Esophagus squamous epithelium (tissue), 5 donors: Measurements from ENCODE around the gene RPL15. TPM values are rescaled to one million over a fixed set of nuclear protein-coding genes. Genes with fewer than 3 reads are reported as not detected.

Experiments used
- DNase-seq: peaks from one replicate; lab custom pipeline; 2025; lab: John Stamatoyannopoulos, UW
- H3K27ac ChIP-seq, 4 donors: fragments of 200-600 bp; sonication (generic); one replicate each; pipeline ENCODE4 v1.5.1; 2016 to 2019; ENCODE audit warnings: mild to moderate bottlenecking in 1 of 4
- H3K27me3 ChIP-seq, 4 donors: fragments of 200-600 bp; sonication (generic); 1 replicate in 3 of 4; 2 replicates in 1 of 4; pipeline versions ENCODE4 v1.5.1 to v1.6.0; 2017 to 2021; ENCODE audit warnings: antibody characterized with exemption in 1 of 4
- H3K36me3 ChIP-seq, 3 donors: fragments of 200-600 bp; sonication (generic); one replicate each; pipeline ENCODE4 v1.5.1; 2016 to 2019
- H3K4me1 ChIP-seq, 3 donors: fragments of 200-600 bp; sonication (generic); one replicate each; pipeline ENCODE4 v1.5.1; 2017 to 2019
- H3K4me3 ChIP-seq, 4 donors: fragments of 200-600 bp; sonication (generic); 1 replicate in 3 of 4; 2 replicates in 1 of 4; pipeline ENCODE4 v1.5.1; 2016 to 2019; ENCODE audit warnings: mild to moderate bottlenecking in 2 of 4, moderate library complexity in 1 of 4
- H3K9me3 ChIP-seq, 3 donors: fragments of 200-600 bp; sonication (generic); one replicate each; pipeline ENCODE4 v1.5.1; 2016 to 2019
- POLR2A ChIP-seq, 4 donors: fragments of 450-650 bp; IDR thresholded peaks; one replicate each; pipeline ENCODE4 v1.6.1; 2017; ENCODE audit warnings: antibody characterized with exemption in 4 of 4, mild to moderate bottlenecking in 4 of 4, moderate library complexity in 3 of 4
- WGBS, 2 donors: methylation state at CpG; one replicate each; pipeline ENCODE4 v1.1.5; 2018; 5-methylcytosine and 5-hydroxymethylcytosine counted together
- intact Hi-C: fragments of 100-400 bp; cut with DNase I; formaldehyde crosslinking; loops from one replicate; pipeline ENCODE4 v1.15.0; 2022
- total RNA-seq, 4 donors: library from RNA; depleted of rRNA; stranded (reverse); fragments of >200 nt; gene quantifications; one replicate each; pipeline ENCODE4 v1.1.0, GENCODE V29; 2016
- TF ChIP-seq, protein P1 (sequence below), 6 experiments: fragments of 450-650 bp in 4 of 6; fragments of 200-600 bp in 2 of 6; sonication (generic) in 2 of 6; IDR thresholded peaks; one replicate each; pipeline ENCODE4 v1.5.1; 2016 to 2019; ENCODE audit warnings: antibody characterized with exemption in 6 of 6, mild to moderate bottlenecking in 4 of 6, moderate library complexity in 4 of 6
- donor health status: DM: yes; HTN: yes; CAD: no.

Gene RPL15
- total RNA-seq, 4 donors from 2014 or later: 1,560 to 3,130 (median 2,166) TPM

- no peak for DNase-seq
- intact Hi-C loops: no loop called here
- no peak for TF ChIP-seq POLR2A (IDR thresholded peaks at IDR 0.05)
- TF ChIP-seq, protein P1, sequence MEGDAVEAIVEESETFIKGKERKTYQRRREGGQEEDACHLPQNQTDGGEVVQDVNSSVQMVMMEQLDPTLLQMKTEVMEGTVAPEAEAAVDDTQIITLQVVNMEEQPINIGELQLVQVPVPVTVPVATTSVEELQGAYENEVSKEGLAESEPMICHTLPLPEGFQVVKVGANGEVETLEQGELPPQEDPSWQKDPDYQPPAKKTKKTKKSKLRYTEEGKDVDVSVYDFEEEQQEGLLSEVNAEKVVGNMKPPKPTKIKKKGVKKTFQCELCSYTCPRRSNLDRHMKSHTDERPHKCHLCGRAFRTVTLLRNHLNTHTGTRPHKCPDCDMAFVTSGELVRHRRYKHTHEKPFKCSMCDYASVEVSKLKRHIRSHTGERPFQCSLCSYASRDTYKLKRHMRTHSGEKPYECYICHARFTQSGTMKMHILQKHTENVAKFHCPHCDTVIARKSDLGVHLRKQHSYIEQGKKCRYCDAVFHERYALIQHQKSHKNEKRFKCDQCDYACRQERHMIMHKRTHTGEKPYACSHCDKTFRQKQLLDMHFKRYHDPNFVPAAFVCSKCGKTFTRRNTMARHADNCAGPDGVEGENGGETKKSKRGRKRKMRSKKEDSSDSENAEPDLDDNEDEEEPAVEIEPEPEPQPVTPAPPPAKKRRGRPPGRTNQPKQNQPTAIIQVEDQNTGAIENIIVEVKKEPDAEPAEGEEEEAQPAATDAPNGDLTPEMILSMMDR (IDR thresholded peaks at IDR 0.05): no peak
These were observed 21.8 kb downstream of the RPL15 start for GRCh38 chr3:23938688-23939087.

DNA sequence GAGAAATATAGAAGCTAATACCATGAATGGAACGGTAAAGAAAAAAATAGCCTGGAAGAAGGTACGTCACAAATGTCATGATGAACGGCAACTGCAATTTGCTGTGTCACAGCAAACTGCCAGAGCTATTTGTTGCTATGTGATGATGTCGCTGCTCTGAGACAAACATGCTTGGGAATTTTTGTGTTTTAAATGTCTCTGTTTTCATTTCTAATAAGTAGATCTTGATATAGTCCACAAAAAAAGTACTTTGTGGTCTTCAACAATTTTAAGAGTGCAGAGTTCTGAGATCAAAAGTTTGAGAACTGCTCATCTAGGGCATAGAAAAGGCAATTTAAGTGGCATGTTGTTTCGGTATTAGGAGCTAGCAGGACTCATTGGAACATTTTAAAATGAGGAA lies 23.8 kb downstream of the RPL15 start:
- intact Hi-C loops: no loop called here
- WGBS, 2 donors: 69 to 81% methylated on average over 5 of the region's 5 CpGs
- no peak for TF ChIP-seq POLR2A (IDR thresholded peaks at IDR 0.05)
- TF ChIP-seq, protein P1 (IDR thresholded peaks at IDR 0.05): no peak

More at GRCh38 chr3:23938688-23939087, 21.8 kb downstream of the RPL15 start:
- Histone ChIP-seq H3K27ac (no peak overlapping the region), H3K4me3 (no peak overlapping the region), H3K4me1 (no peaks in the 10 kb centered on the region), H3K9me3 (peaks cover 0 to 3% (median 0%) of the 10 kb centered on the region in 3 donors), H3K36me3 (no peaks in the 10 kb centered on the region), H3K27me3 (no peaks in the 10 kb centered on the region)

GRCh38 chr3:23941440-23941839 lies 24.5 kb downstream of the RPL15 start:
- intact Hi-C loops: no loop called here

More for the DNA sequence above, 23.8 kb downstream of the RPL15 start:
- no peaks in the 10 kb centered on the region for H3K27me3 ChIP-seq
- peaks cover 0 to 9% (median 0%) of the 10 kb centered on the region in 3 donors for H3K4me1 ChIP-seq
- no peak overlapping the region for H3K27ac ChIP-seq
- H3K4me3 ChIP-seq: no peak overlapping the region
- peaks cover 0 to 3% (median 0%) of the 10 kb centered on the region in 3 donors for H3K9me3 ChIP-seq
- no peaks in the 10 kb centered on the region for H3K36me3 ChIP-seq
- no peak for DNase-seq

DNA sequence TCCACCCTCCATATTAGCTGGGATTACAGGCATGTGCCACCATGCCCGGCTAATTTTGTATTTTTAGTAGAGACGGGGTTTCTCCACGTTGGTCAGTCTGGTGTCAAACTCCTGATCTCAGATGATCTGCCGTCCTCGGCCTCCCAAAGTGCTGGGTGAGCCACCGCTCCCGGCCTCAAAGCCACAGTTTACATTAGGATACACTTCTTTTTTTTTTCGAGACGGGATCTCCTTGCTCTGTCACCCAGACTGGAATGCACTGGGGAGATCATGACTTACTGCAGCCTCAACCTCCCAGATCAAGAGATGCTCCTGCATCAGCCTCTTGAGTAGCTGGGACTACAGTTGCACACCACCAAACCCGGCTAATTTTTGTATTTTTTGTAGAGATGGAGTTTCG lies 25.6 kb downstream of the RPL15 start:
- WGBS, 2 donors: 88 to 90% methylated on average over 11 of the region's 11 CpGs
- H3K27me3 ChIP-seq: no peaks in the 10 kb centered on the region
- H3K4me3 ChIP-seq: no peak overlapping the region
- DNase-seq: no peak
- intact Hi-C loops: no loop called here
- peaks cover 5 to 24% (median 12%) of the 10 kb centered on the region in 3 donors for H3K4me1 ChIP-seq
- peaks cover 0 to 3% (median 0%) of the 10 kb centered on the region in 3 donors for H3K9me3 ChIP-seq
- no peaks in the 10 kb centered on the region for H3K36me3 ChIP-seq
- TF ChIP-seq, protein P1 (IDR thresholded peaks at IDR 0.05): no peak
- no peak for TF ChIP-seq POLR2A (IDR thresholded peaks at IDR 0.05)
- H3K27ac ChIP-seq: no peak overlapping the region

More at GRCh38 chr3:23941440-23941839, 24.5 kb downstream of the RPL15 start:
- H3K9me3 ChIP-seq: peaks cover 0 to 3% (median 0%) of the 10 kb centered on the region in 3 donors
- H3K27me3 ChIP-seq: no peaks in the 10 kb centered on the region
- TF ChIP-seq POLR2A (IDR thresholded peaks at IDR 0.05): no peak
- TF ChIP-seq, protein P1 (IDR thresholded peaks at IDR 0.05): no peak
- WGBS, 2 donors: 84 to 87% methylated on average over 4 of the region's 4 CpGs
- no peak overlapping the region for H3K27ac ChIP-seq
- DNase-seq: no peak
- H3K4me1 ChIP-seq: peaks cover 0 to 13% (median under 1%) of the 10 kb centered on the region in 3 donors
- no peaks in the 10 kb centered on the region for H3K36me3 ChIP-seq
- no peak overlapping the region for H3K4me3 ChIP-seq

DNA sequence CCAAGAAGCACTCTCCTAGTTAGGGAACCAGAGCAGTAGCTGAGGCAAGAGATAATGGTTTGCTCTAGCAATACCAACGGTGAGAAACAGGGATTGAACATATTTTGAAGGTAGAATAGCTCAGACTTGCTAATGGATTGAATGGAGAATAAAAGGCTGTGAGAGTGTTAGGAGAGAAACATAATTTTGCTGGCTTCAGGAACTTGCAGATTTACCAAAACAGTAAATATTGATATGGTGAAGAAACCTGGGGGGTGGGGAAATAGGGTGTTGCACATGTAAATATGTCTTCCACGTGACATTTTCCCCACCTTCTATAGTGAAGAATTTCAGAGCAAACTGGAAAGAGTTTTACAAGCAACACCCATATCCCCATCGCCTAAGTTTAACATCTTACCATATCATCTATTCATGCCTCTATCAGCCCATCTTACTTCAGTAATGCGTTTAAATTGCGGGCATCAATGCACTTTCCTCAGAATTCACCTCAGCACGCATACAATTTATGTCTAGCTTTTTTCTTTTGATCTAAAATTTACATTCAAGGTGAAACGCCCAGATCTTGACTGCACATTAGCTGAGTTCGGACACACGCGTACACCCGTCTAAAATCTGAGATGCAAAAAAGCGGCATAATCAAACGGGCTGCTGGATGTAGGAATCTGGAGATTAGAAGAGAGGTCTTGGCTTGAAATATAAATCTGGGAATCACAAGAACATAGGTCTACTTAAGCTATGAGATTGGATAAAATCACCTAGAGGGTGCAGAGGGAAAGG lies 27.3 kb downstream of the RPL15 start:
- H3K27me3 ChIP-seq: no peaks in the 10 kb centered on the region
- H3K36me3 ChIP-seq: no peaks in the 10 kb centered on the region
- no peak for DNase-seq
- peak overlapping the region; percentile 95 to 100 (median 98) for H3K27ac ChIP-seq
- peak overlapping the region; percentile 59 to 94 (median 85) for H3K4me3 ChIP-seq
- WGBS, 2 donors: 7 to 13% methylated on average over 13 of the region's 13 CpGs
- intact Hi-C loops: no loop called here
- TF ChIP-seq, protein P1 (IDR thresholded peaks at IDR 0.05): no peak
- TF ChIP-seq POLR2A (IDR thresholded peaks at IDR 0.05): no peak
- peaks cover 10 to 40% (median 26%) of the 10 kb centered on the region in 3 donors for H3K4me1 ChIP-seq
- H3K9me3 ChIP-seq: no peaks in the 10 kb centered on the region
